H1 (cell line): ENCODE data around the gene PLXDC2.

Source experiments
- ATF3 ChIP-seq: IDR thresholded peaks from 2 replicates; pipeline ENCODE4 v1.6.1; 2011; ENCODE audit warnings: low read depth, mild to moderate bottlenecking, low read length; ENCODE audit not compliant: insufficient read depth
- CTCF ChIP-seq, 3 experiments: IDR thresholded peaks; 1 replicate in 2 of 3; 2 replicates in 1 of 3; pipeline versions ENCODE4 v1.5.1 to v1.6.1; 2011; ENCODE audit warnings: low read length in 3 of 3, mild to moderate bottlenecking in 3 of 3, inconsistent platforms in 2 of 3, low read depth in 1 of 3, moderate library complexity in 1 of 3; ENCODE audit not compliant: insufficient read depth in 1 of 3; ENCODE audit errors: control extremely low read depth in 1 of 3
- JUND ChIP-seq: IDR thresholded peaks from 2 replicates; pipeline ENCODE4 v1.6.1; 2011; ENCODE audit warnings: mild to moderate bottlenecking, improper control_type of control experiment, low read length
- KDM1A ChIP-seq: fragments of 200-600, 300-600 bp; sonication (generic); IDR thresholded peaks from 2 replicates; pipeline ENCODE4 v1.7.1; 2016; ENCODE audit warnings: mild to moderate bottlenecking, low read length, borderline replicate concordance
- POLR2A ChIP-seq, 2 experiments: IDR thresholded peaks; 1 replicate in 1 of 2; 2 replicates in 1 of 2; pipeline ENCODE4 v1.6.1; 2011; ENCODE audit warnings: low read depth in 2 of 2, low read length in 2 of 2, mild to moderate bottlenecking in 2 of 2; ENCODE audit errors: control extremely low read depth in 1 of 2
- RAD21 ChIP-seq, 2 experiments: IDR thresholded peaks in 1 of 2; conservative IDR thresholded peaks in 1 of 2; 2 replicates each; pipeline ENCODE4 v1.6.1; 2011; ENCODE audit warnings: low read depth in 2 of 2, low read length in 2 of 2, improper control_type of control experiment in 1 of 2, inconsistent platforms in 1 of 2, mild to moderate bottlenecking in 1 of 2, moderate library complexity in 1 of 2
- RXRA ChIP-seq: IDR thresholded peaks from 2 replicates; pipeline ENCODE4 v1.6.1; 2011; ENCODE audit warnings: low read depth, mild to moderate bottlenecking, low read length, moderate library complexity; ENCODE audit not compliant: insufficient read depth
- SP4 ChIP-seq: IDR thresholded peaks from 2 replicates; pipeline ENCODE4 v1.6.1; 2012; ENCODE audit warnings: low read length, inconsistent platforms
- TAF1 ChIP-seq: IDR thresholded peaks from 2 replicates; pipeline ENCODE4 v1.6.1; 2011; ENCODE audit warnings: mild to moderate bottlenecking, low read depth, low read length
- TF ChIP-seq, protein P1 (sequence below): IDR thresholded peaks from 2 replicates; pipeline ENCODE4 v1.6.1; 2011; ENCODE audit warnings: low read length, improper control_type of control experiment

DNA sequence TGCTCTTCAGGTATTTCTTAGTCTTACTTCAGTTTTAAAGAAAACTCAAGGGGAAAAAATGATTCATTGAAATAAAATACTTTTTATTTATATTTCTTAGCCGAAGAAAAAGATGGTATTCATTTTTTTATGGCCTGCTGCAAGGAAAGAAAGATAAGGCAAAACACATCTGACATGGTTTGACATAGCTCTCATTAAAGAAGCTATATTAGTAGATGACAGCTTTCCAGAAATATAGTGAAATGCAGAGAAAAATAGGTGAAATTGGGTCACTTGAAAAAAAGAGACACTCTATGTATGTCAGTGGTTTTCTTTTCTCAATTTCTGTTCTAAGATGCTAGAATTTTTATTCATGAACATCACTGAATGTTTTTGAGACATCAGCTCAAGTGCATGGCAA lies 438.3 kb downstream of the PLXDC2 start:
- TF ChIP-seq SP4: no peak
- no peak for TF ChIP-seq ATF3
- no peak for TF ChIP-seq KDM1A
- no peak for TF ChIP-seq RAD21 (IDR thresholded peaks at IDR 0.05 in 1 of 2, conservative IDR thresholded peaks at IDR 0.05 in 1 of 2; ENCODE audit: low read depth in 2 of 2, low read length in 2 of 2)
- no peak for TF ChIP-seq JUND
- TF ChIP-seq RXRA: no peak
- TF ChIP-seq TAF1: no peak
- TF ChIP-seq CTCF (IDR thresholded peaks at IDR 0.05; ENCODE audit: control extremely low read depth in 1 of 3, insufficient read depth in 1 of 3, low read depth in 1 of 3, low read length in 3 of 3): no peak
- no peak for TF ChIP-seq POLR2A (IDR thresholded peaks at IDR 0.05; ENCODE audit: control extremely low read depth in 1 of 2, low read depth in 2 of 2, low read length in 2 of 2)
- TF ChIP-seq, protein P1, sequence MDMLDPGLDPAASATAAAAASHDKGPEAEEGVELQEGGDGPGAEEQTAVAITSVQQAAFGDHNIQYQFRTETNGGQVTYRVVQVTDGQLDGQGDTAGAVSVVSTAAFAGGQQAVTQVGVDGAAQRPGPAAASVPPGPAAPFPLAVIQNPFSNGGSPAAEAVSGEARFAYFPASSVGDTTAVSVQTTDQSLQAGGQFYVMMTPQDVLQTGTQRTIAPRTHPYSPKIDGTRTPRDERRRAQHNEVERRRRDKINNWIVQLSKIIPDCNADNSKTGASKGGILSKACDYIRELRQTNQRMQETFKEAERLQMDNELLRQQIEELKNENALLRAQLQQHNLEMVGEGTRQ: no peak
